Neural progenitor cell (in vitro differentiated cells): ENCODE data around the gene NFATC2. TPM values are rescaled to one million over a fixed set of nuclear protein-coding genes. Genes with fewer than 3 reads are reported as not detected.

Experiments used
- DNase-seq: peaks from one replicate; pipeline ENCODE4 v3.0.0-alpha.2; 2016; ENCODE audit warnings: low spot score
- H2AFZ ChIP-seq: fragments of 200-600 bp; sonication (generic); replicated peaks from 2 replicates; pipeline ENCODE4 v1.6.1; 2016; ENCODE audit warnings: antibody characterized with exemption
- H3F3A ChIP-seq: fragments of 200-600 bp; sonication (generic); 2 replicates; pipeline ENCODE4 v1.6.1; 2016; ENCODE audit warnings: antibody characterized with exemption, low read depth
- H3K27ac ChIP-seq: fragments of 200-600 bp; sonication (generic); 2 replicates; pipeline ENCODE4 v1.5.1; 2016; ENCODE audit warnings: mild to moderate bottlenecking
- H3K27me3 ChIP-seq: fragments of 200-600 bp; sonication (generic); 2 replicates; pipeline ENCODE4 v1.6.1; 2016; ENCODE audit warnings: mild to moderate bottlenecking, moderate library complexity
- H3K36me3 ChIP-seq: fragments of 200-600 bp; sonication (generic); 2 replicates; pipeline ENCODE4 v1.5.1; 2016
- H3K4me1 ChIP-seq: fragments of 200-600 bp; sonication (generic); 2 replicates; pipeline ENCODE4 v1.6.1; 2016; ENCODE audit warnings: mixed run types
- H3K4me2 ChIP-seq: fragments of 200-600 bp; sonication (generic); 2 replicates; pipeline ENCODE4 v1.6.1; 2016
- H3K4me3 ChIP-seq: fragments of 200-600 bp; sonication (generic); 2 replicates; pipeline ENCODE4 v1.5.1; 2016
- H3K79me2 ChIP-seq: fragments of 200-600 bp; sonication (generic); 2 replicates; pipeline ENCODE4 v1.6.1; 2016; ENCODE audit warnings: low read depth
- H3K9ac ChIP-seq: fragments of 200-600 bp; sonication (generic); 2 replicates; pipeline ENCODE4 v1.6.1; 2016
- H3K9me3 ChIP-seq: fragments of 200-600 bp; sonication (generic); 2 replicates; pipeline ENCODE4 v1.5.1; 2016; ENCODE audit warnings: low read depth
- H4K20me1 ChIP-seq: fragments of 200-600 bp; sonication (generic); 2 replicates; pipeline ENCODE4 v1.6.1; 2016; ENCODE audit warnings: low read depth
- H3K27ac Mint-ChIP-seq: 3 replicates; pipeline ENCODE4 v1.8.0; 2021; ENCODE audit warnings: mixed read lengths
- H3K27me3 Mint-ChIP-seq: 2 replicates; pipeline ENCODE4 v1.8.0; 2022; ENCODE audit warnings: low read depth, mild to moderate bottlenecking, inconsistent platforms, moderate library complexity, mixed read lengths; ENCODE audit not compliant: insufficient read depth
- H3K36me3 Mint-ChIP-seq: 3 replicates; pipeline ENCODE4 v1.8.0; 2021; ENCODE audit warnings: mixed read lengths
- H3K4me1 Mint-ChIP-seq: 3 replicates; pipeline ENCODE4 v1.8.0; 2021; ENCODE audit warnings: mixed read lengths
- H3K4me3 Mint-ChIP-seq: 3 replicates; pipeline ENCODE4 v1.8.0; 2021; ENCODE audit warnings: mild to moderate bottlenecking, moderate library complexity, mixed read lengths
- H3K9me3 Mint-ChIP-seq: 3 replicates; pipeline ENCODE4 v1.8.0; 2020; ENCODE audit warnings: mixed read lengths
- EZH2 ChIP-seq: fragments of 200-600 bp; sonication (generic); IDR thresholded peaks from 2 replicates; pipeline ENCODE4 v1.6.1; 2017; ENCODE audit warnings: antibody characterized with exemption, mild to moderate bottlenecking, moderate library complexity
- EZH2phosphoT487 ChIP-seq: fragments of 200-600 bp; sonication (generic); IDR thresholded peaks from 2 replicates; pipeline ENCODE4 v1.6.1; 2017; ENCODE audit warnings: antibody characterized with exemption
- total RNA-seq: library from RNA; depleted of rRNA; stranded (reverse); fragments of >200 nt; gene quantifications from 2 replicates; pipeline ENCODE4 v1.2.3, GENCODE V29; 2015; ENCODE audit warnings: low replicate concordance
- TF ChIP-seq, protein P1 (sequence below): fragments of 200-600 bp; sonication (generic); IDR thresholded peaks from 2 replicates; pipeline ENCODE4 v1.5.1; 2017; ENCODE audit warnings: antibody characterized with exemption, mild to moderate bottlenecking

NFATC2 gene
- total RNA-seq, 1 donor from 2014 or later: 0.19 TPM

DNA sequence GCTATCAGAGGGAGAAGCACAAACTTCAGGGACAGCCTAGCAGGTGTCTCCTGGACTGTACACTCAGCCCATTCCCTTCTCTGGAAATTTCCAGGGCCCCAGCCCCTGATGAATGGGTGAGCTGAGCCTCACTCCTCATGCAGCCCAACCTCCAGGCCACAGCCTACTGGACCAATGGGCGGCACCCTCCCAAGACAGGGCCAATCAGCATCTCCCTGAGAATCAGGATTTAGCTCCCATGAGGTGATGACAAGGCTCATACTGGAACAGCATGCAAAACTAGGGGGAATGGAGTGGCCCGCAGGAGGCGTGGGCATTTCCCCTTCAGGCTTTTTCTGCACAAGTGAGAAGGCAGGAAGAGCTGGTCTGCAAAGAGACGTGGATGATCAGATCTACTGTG lies 29.0 kb downstream of the NFATC2 start:
- H3K36me3 Mint-ChIP-seq: no peaks in the 10 kb centered on the region
- Histone ChIP-seq H3K9me3 (no peaks in the 10 kb centered on the region), H3K4me2 (no peak overlapping the region), H2AFZ (no peak overlapping the region), H3K4me1 (no peaks in the 10 kb centered on the region), H3K79me2 (no peaks in the 10 kb centered on the region), H3K36me3 (no peaks in the 10 kb centered on the region), H3K27ac (no peak overlapping the region), H3F3A (no peaks in the 10 kb centered on the region), H4K20me1 (no peaks in the 10 kb centered on the region), H3K4me3 (no peak overlapping the region), H3K27me3 (no peaks in the 10 kb centered on the region), H3K9ac (no peak overlapping the region)
- peaks cover 3% of the 10 kb centered on the region for H3K4me1 Mint-ChIP-seq
- peaks cover 12% of the 10 kb centered on the region for H3K27me3 Mint-ChIP-seq
- H3K27ac Mint-ChIP-seq: no peak overlapping the region
- no peak for DNase-seq
- TF ChIP-seq, protein P1, sequence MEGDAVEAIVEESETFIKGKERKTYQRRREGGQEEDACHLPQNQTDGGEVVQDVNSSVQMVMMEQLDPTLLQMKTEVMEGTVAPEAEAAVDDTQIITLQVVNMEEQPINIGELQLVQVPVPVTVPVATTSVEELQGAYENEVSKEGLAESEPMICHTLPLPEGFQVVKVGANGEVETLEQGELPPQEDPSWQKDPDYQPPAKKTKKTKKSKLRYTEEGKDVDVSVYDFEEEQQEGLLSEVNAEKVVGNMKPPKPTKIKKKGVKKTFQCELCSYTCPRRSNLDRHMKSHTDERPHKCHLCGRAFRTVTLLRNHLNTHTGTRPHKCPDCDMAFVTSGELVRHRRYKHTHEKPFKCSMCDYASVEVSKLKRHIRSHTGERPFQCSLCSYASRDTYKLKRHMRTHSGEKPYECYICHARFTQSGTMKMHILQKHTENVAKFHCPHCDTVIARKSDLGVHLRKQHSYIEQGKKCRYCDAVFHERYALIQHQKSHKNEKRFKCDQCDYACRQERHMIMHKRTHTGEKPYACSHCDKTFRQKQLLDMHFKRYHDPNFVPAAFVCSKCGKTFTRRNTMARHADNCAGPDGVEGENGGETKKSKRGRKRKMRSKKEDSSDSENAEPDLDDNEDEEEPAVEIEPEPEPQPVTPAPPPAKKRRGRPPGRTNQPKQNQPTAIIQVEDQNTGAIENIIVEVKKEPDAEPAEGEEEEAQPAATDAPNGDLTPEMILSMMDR: no peak
- TF ChIP-seq EZH2 (no peak), EZH2phosphoT487 (no peak)
- no peaks in the 10 kb centered on the region for H3K9me3 Mint-ChIP-seq
- H3K4me3 Mint-ChIP-seq: no peak overlapping the region

DNA sequence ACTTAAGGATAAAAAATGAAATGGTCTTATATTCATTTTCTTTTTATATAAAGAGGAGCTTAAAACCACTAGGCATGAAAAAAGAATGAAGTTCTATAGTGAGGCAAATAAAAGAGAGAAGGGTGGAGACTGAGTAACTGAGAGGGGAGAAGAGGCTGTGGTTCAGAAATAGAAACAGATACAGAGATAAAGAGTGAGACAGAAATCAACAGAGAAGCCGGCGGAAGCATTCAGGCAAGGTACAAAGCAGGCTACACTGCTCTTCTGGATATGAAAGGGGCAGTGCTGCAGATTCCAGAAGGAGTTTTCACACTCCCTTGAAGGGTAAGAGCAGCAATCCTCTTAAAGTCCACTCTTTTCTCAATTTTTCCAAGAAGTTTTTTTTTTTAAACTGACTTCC lies 29.9 kb downstream of the NFATC2 start:
- Mint-ChIP-seq H3K9me3 (no peaks in the 10 kb centered on the region), H3K4me3 (no peak overlapping the region), H3K27ac (no peak overlapping the region), H3K27me3 (peaks cover 12% of the 10 kb centered on the region), H3K4me1 (peaks cover 3% of the 10 kb centered on the region), H3K36me3 (no peaks in the 10 kb centered on the region)
- H3K4me2 ChIP-seq: no peak overlapping the region
- TF ChIP-seq, protein P1: no peak
- TF ChIP-seq EZH2phosphoT487: no peak
- TF ChIP-seq EZH2: no peak
- H3K9ac ChIP-seq: no peak overlapping the region
- H3K4me1 ChIP-seq: no peaks in the 10 kb centered on the region
- no peak overlapping the region for H2AFZ ChIP-seq
- H4K20me1 ChIP-seq: no peaks in the 10 kb centered on the region
- H3K27ac ChIP-seq: no peak overlapping the region
- no peaks in the 10 kb centered on the region for H3F3A ChIP-seq
- no peak overlapping the region for H3K4me3 ChIP-seq
- H3K79me2 ChIP-seq: no peaks in the 10 kb centered on the region
- no peak for DNase-seq
- H3K36me3 ChIP-seq: no peaks in the 10 kb centered on the region
- no peaks in the 10 kb centered on the region for H3K27me3 ChIP-seq
- H3K9me3 ChIP-seq: no peaks in the 10 kb centered on the region

DNA sequence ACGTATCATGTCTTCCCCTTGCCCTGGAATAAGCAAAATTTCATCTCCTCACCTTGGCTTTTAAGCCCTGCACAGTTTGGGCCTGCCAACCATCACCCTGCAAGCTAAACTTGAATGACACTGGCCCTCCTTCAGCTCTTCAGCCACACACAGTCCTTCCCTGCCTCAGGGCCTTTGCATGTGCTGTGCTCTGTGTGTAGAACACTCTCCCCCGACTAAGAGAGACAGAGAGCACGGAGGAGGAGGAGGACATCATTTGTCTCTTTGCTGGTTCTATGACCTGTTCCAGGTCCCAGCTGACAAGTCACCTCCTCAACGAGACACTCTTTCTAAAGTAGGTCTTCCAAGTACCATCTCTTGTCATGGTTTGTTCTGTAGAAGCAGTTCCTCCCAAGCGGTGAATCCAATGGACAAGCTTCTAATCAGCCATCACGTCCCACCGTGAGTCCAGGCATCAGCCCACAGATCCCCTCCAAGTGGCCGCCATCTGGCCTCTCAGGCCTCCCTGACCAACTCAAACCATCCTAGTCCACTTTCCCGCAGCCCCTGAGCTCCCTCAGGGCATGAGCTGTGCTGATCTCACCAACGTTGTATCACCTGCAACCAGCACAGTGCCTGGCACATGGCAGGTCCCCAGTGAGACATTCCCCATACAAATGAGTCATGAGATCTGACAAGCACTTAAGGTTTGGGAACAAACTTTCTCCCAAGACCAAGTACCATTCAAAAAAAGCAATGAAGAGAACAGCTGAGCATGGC lies 30.5 kb downstream of the NFATC2 start:
- peaks cover 7% of the 10 kb centered on the region for H3K4me1 Mint-ChIP-seq
- H3K27ac Mint-ChIP-seq: no peak overlapping the region
- H3F3A ChIP-seq: no peaks in the 10 kb centered on the region
- no peak overlapping the region for H3K9ac ChIP-seq
- H4K20me1 ChIP-seq: no peaks in the 10 kb centered on the region
- no peaks in the 10 kb centered on the region for H3K9me3 Mint-ChIP-seq
- no peak overlapping the region for H3K4me3 ChIP-seq
- H3K27me3 Mint-ChIP-seq: peaks cover 12% of the 10 kb centered on the region
- no peaks in the 10 kb centered on the region for H3K79me2 ChIP-seq
- no peaks in the 10 kb centered on the region for H3K9me3 ChIP-seq
- H2AFZ ChIP-seq: no peak overlapping the region
- H3K4me1 ChIP-seq: no peaks in the 10 kb centered on the region
- no peak overlapping the region for H3K4me2 ChIP-seq
- H3K27me3 ChIP-seq: no peaks in the 10 kb centered on the region
- TF ChIP-seq, protein P1: no peak
- TF ChIP-seq EZH2 (no peak), EZH2phosphoT487 (no peak)
- no peak for DNase-seq
- no peaks in the 10 kb centered on the region for H3K36me3 ChIP-seq
- H3K27ac ChIP-seq: no peak overlapping the region
- no peak overlapping the region for H3K4me3 Mint-ChIP-seq
- H3K36me3 Mint-ChIP-seq: no peaks in the 10 kb centered on the region
